ENCODE measurements around the gene ARL2. TPM values are rescaled to one million over a fixed set of nuclear protein-coding genes. Genes with fewer than 3 reads are reported as not detected.

Gene ARL2
- total RNA-seq, 4 donors from 2014 or later: 90.8 to 165 (median 131) TPM

- TF ChIP-seq CTCF (IDR thresholded peaks at IDR 0.05; ENCODE audit: low read depth): no peak
Observed at GRCh38 chr11:65042891-65043290, 28.9 kb downstream of the ARL2 start.

GRCh38 chr11:65043881-65044501 is 30.0 kb downstream of the ARL2 start:
- TF ChIP-seq CTCF (IDR thresholded peaks at IDR 0.05; ENCODE audit: low read depth): no peak

- no peak for TF ChIP-seq CTCF (IDR thresholded peaks at IDR 0.05; ENCODE audit: low read depth)
Observed at GRCh38 chr11:65045061-65045460, 31.1 kb downstream of the ARL2 start.

GRCh38 chr11:65045728-65046127 is 31.8 kb downstream of the ARL2 start:
- no peak for TF ChIP-seq CTCF (IDR thresholded peaks at IDR 0.05; ENCODE audit: low read depth)

- no peak for TF ChIP-seq CTCF (IDR thresholded peaks at IDR 0.05; ENCODE audit: low read depth)
Observed at GRCh38 chr11:65047581-65048422, 33.8 kb downstream of the ARL2 start.

- no peak for TF ChIP-seq CTCF (IDR thresholded peaks at IDR 0.05; ENCODE audit: low read depth)
Observed at GRCh38 chr11:65051398-65051858, 37.5 kb downstream of the ARL2 start.

- no peak for TF ChIP-seq CTCF (IDR thresholded peaks at IDR 0.05; ENCODE audit: low read depth)
Observed at GRCh38 chr11:65053827-65054508, 40.0 kb downstream of the ARL2 start.

Data from subcutaneous adipose tissue (tissue), 4 donors.